ENCODE measurements around the gene RYR2.

Gene RYR2

GRCh38 chr1:237737448-237737847, 695.5 kb downstream of the RYR2 start:
- no peak overlapping the region for H2AFZ ChIP-seq (ENCODE audit: insufficient read depth, low read length, poor library complexity)
- H3K18ac ChIP-seq (ENCODE audit: low read length), result no peak overlapping the region
- no peaks in the 10 kb centered on the region for H3K79me1 ChIP-seq (ENCODE audit: low read length)
- H4K91ac ChIP-seq (ENCODE audit: low read depth, low read length), result no peak overlapping the region
- no peak overlapping the region for H2BK12ac ChIP-seq (ENCODE audit: low read length)
- no peak overlapping the region for H4K8ac ChIP-seq (ENCODE audit: low read depth, low read length)
- H3K36me3 ChIP-seq (ENCODE audit: control insufficient read depth in 1 of 2, insufficient read depth in 2 of 2, low read length in 2 of 2), result no peaks in the 10 kb centered on the region
- H3K23ac ChIP-seq (ENCODE audit: low read length), result no peak overlapping the region
- no peak overlapping the region for H3K4ac ChIP-seq (ENCODE audit: low read depth, low read length)
- H4K12ac ChIP-seq (ENCODE audit: low read depth, low read length), result no peak overlapping the region
- no peak overlapping the region for H3K4me3 ChIP-seq (ENCODE audit: low read depth, low read length)
- no peak overlapping the region for H3K9ac ChIP-seq (ENCODE audit: low read length)
- H2BK5ac ChIP-seq (ENCODE audit: low read depth, low read length, poor library complexity), result no peak overlapping the region
- H3K4me1 ChIP-seq (ENCODE audit: control insufficient read depth in 1 of 2, insufficient read depth in 2 of 2, low read length in 2 of 2), result no peaks in the 10 kb centered on the region
- H3K79me2 ChIP-seq (ENCODE audit: control insufficient read depth, insufficient read depth, low read length, poor library complexity), result no peaks in the 10 kb centered on the region
- H3K27me3 ChIP-seq (ENCODE audit: insufficient read depth, low read length), result no peaks in the 10 kb centered on the region
- H3K14ac ChIP-seq (ENCODE audit: low read length), result no peak overlapping the region
- H2BK120ac ChIP-seq (ENCODE audit: insufficient read depth, low read length, poor library complexity), result no peak overlapping the region
- no peak for DNase-seq
- H3K27ac ChIP-seq (ENCODE audit: low read depth, low read length), result no peak overlapping the region
- H3K9me3 ChIP-seq (ENCODE audit: insufficient read depth, low read depth, low read length), result no peaks in the 10 kb centered on the region
- no peak overlapping the region for H3K4me2 ChIP-seq (ENCODE audit: low read length)
- no peak overlapping the region for H2AK5ac ChIP-seq (ENCODE audit: low read length)

- no peak overlapping the region for H4K91ac ChIP-seq (ENCODE audit: low read depth, low read length)
- no peaks in the 10 kb centered on the region for H3K36me3 ChIP-seq (ENCODE audit: control insufficient read depth in 1 of 2, insufficient read depth in 2 of 2, low read length in 2 of 2)
- H3K23ac ChIP-seq (ENCODE audit: low read length), result no peak overlapping the region
- no peak overlapping the region for H4K8ac ChIP-seq (ENCODE audit: low read depth, low read length)
- no peaks in the 10 kb centered on the region for H3K9me3 ChIP-seq (ENCODE audit: insufficient read depth, low read depth, low read length)
- H2AK5ac ChIP-seq (ENCODE audit: low read length), result no peak overlapping the region
- H3K9ac ChIP-seq (ENCODE audit: low read length), result no peak overlapping the region
- H2AFZ ChIP-seq (ENCODE audit: insufficient read depth, low read length, poor library complexity), result no peak overlapping the region
- no CpG with 5 or more reads among the region's 5 CpGs for WGBS (ENCODE audit: extremely low coverage, insufficient coverage, insufficient read length)
- H3K4me2 ChIP-seq (ENCODE audit: low read length), result no peak overlapping the region
- H3K4me3 ChIP-seq (ENCODE audit: low read depth, low read length), result no peak overlapping the region
- no peak overlapping the region for H2BK12ac ChIP-seq (ENCODE audit: low read length)
- no peaks in the 10 kb centered on the region for H3K27me3 ChIP-seq (ENCODE audit: insufficient read depth, low read length)
- no peak overlapping the region for H4K12ac ChIP-seq (ENCODE audit: low read depth, low read length)
- no peaks in the 10 kb centered on the region for H3K79me2 ChIP-seq (ENCODE audit: control insufficient read depth, insufficient read depth, low read length, poor library complexity)
- no peak overlapping the region for H2BK5ac ChIP-seq (ENCODE audit: low read depth, low read length, poor library complexity)
- no peaks in the 10 kb centered on the region for H3K4me1 ChIP-seq (ENCODE audit: control insufficient read depth in 1 of 2, insufficient read depth in 2 of 2, low read length in 2 of 2)
- H3K27ac ChIP-seq (ENCODE audit: low read depth, low read length), result no peak overlapping the region
- no peak overlapping the region for H3K18ac ChIP-seq (ENCODE audit: low read length)
- DNase-seq, result no peak
- no peaks in the 10 kb centered on the region for H3K79me1 ChIP-seq (ENCODE audit: low read length)
- H2BK120ac ChIP-seq (ENCODE audit: insufficient read depth, low read length, poor library complexity), result no peak overlapping the region
- H3K14ac ChIP-seq (ENCODE audit: low read length), result no peak overlapping the region
- no peak overlapping the region for H3K4ac ChIP-seq (ENCODE audit: low read depth, low read length)
These were observed 696.1 kb downstream of the RYR2 start for GRCh38 chr1:237737938-237738610.

- Histone ChIP-seq H3K4me1 (ENCODE audit: control insufficient read depth in 1 of 2, insufficient read depth in 2 of 2, low read length in 2 of 2) (no peaks in the 10 kb centered on the region), H3K4me2 (ENCODE audit: low read length) (no peak overlapping the region), H2BK12ac (ENCODE audit: low read length) (no peak overlapping the region), H3K36me3 (ENCODE audit: control insufficient read depth in 1 of 2, insufficient read depth in 2 of 2, low read length in 2 of 2) (peaks cover 0 to 2% of the 10 kb centered on the region in 2 experiments), H3K79me2 (ENCODE audit: control insufficient read depth, insufficient read depth, low read length, poor library complexity) (no peaks in the 10 kb centered on the region), H2BK120ac (ENCODE audit: insufficient read depth, low read length, poor library complexity) (no peak overlapping the region), H3K79me1 (ENCODE audit: low read length) (no peaks in the 10 kb centered on the region), H3K4ac (ENCODE audit: low read depth, low read length) (no peak overlapping the region), H3K18ac (ENCODE audit: low read length) (no peak overlapping the region), H3K14ac (ENCODE audit: low read length) (no peak overlapping the region), H2BK5ac (ENCODE audit: low read depth, low read length, poor library complexity) (no peak overlapping the region), H3K27ac (ENCODE audit: low read depth, low read length) (no peak overlapping the region), H3K27me3 (ENCODE audit: insufficient read depth, low read length) (no peaks in the 10 kb centered on the region), H4K12ac (ENCODE audit: low read depth, low read length) (no peak overlapping the region), H3K23ac (ENCODE audit: low read length) (no peak overlapping the region), H2AFZ (ENCODE audit: insufficient read depth, low read length, poor library complexity) (no peak overlapping the region), H3K9me3 (ENCODE audit: insufficient read depth, low read depth, low read length) (no peaks in the 10 kb centered on the region), H4K8ac (ENCODE audit: low read depth, low read length) (no peak overlapping the region), H3K4me3 (ENCODE audit: low read depth, low read length) (no peak overlapping the region), H2AK5ac (ENCODE audit: low read length) (no peak overlapping the region), H3K9ac (ENCODE audit: low read length) (no peak overlapping the region), H4K91ac (ENCODE audit: low read depth, low read length) (no peak overlapping the region)
- no peak for DNase-seq
- no CpG with 5 or more reads among the region's 3 CpGs for WGBS (ENCODE audit: extremely low coverage, insufficient coverage, insufficient read length)
These were observed 698.9 kb downstream of the RYR2 start for GRCh38 chr1:237740846-237741245.

- DNase-seq, result no peak
These were observed 703.6 kb downstream of the RYR2 start for GRCh38 chr1:237745545-237745944.

More at GRCh38 chr1:237745545-237745944, 703.6 kb downstream of the RYR2 start:
- Histone ChIP-seq H3K4ac (ENCODE audit: low read depth, low read length) (no peak overlapping the region), H4K12ac (ENCODE audit: low read depth, low read length) (no peak overlapping the region), H3K79me2 (ENCODE audit: control insufficient read depth, insufficient read depth, low read length, poor library complexity) (no peaks in the 10 kb centered on the region), H2BK12ac (ENCODE audit: low read length) (no peak overlapping the region), H3K27me3 (ENCODE audit: insufficient read depth, low read length) (no peaks in the 10 kb centered on the region), H2BK120ac (ENCODE audit: insufficient read depth, low read length, poor library complexity) (no peak overlapping the region), H3K14ac (ENCODE audit: low read length) (no peak overlapping the region), H2AFZ (ENCODE audit: insufficient read depth, low read length, poor library complexity) (no peak overlapping the region), H4K91ac (ENCODE audit: low read depth, low read length) (no peak overlapping the region), H3K18ac (ENCODE audit: low read length) (no peak overlapping the region), H3K79me1 (ENCODE audit: low read length) (no peaks in the 10 kb centered on the region), H3K4me1 (ENCODE audit: control insufficient read depth in 1 of 2, insufficient read depth in 2 of 2, low read length in 2 of 2) (peaks cover 0 to 3% of the 10 kb centered on the region in 2 experiments), H3K23ac (ENCODE audit: low read length) (no peak overlapping the region), H4K8ac (ENCODE audit: low read depth, low read length) (no peak overlapping the region), H3K36me3 (ENCODE audit: control insufficient read depth in 1 of 2, insufficient read depth in 2 of 2, low read length in 2 of 2) (peaks cover 0 to 2% of the 10 kb centered on the region in 2 experiments), H2BK5ac (ENCODE audit: low read depth, low read length, poor library complexity) (no peak overlapping the region), H3K9ac (ENCODE audit: low read length) (no peak overlapping the region), H3K27ac (ENCODE audit: low read depth, low read length) (no peak overlapping the region), H3K4me3 (ENCODE audit: low read depth, low read length) (no peak overlapping the region), H3K4me2 (ENCODE audit: low read length) (no peak overlapping the region), H3K9me3 (ENCODE audit: insufficient read depth, low read depth, low read length) (no peaks in the 10 kb centered on the region), H2AK5ac (ENCODE audit: low read length) (no peak overlapping the region)
- no CpG with 5 or more reads among the region's 4 CpGs for WGBS (ENCODE audit: extremely low coverage, insufficient coverage, insufficient read length)
